UCSD-AML1 (cell line): ENCODE measurements around the gene SLC2A11.
"Not testable (repeated sequence)": the region's sequence is repeated elsewhere in the genome, so short reads cannot be mapped to it uniquely, and the experiment has no call there.

Experiments used
- DNase-seq: peaks from one replicate; lab custom pipeline; 2025; ENCODE audit not compliant: unreplicated experiment; lab: John Stamatoyannopoulos, UW

Gene SLC2A11

GRCh38 chr22:23845265-23846080 is 12.2 kb upstream of the SLC2A11 start:
- no peak for DNase-seq

- no peak for DNase-seq
These were observed 11.6 kb upstream of the SLC2A11 start for GRCh38 chr22:23846081-23846469.

GRCh38 chr22:23847310-23847920 is 10.3 kb upstream of the SLC2A11 start:
- DNase-seq: no peak

DNA sequence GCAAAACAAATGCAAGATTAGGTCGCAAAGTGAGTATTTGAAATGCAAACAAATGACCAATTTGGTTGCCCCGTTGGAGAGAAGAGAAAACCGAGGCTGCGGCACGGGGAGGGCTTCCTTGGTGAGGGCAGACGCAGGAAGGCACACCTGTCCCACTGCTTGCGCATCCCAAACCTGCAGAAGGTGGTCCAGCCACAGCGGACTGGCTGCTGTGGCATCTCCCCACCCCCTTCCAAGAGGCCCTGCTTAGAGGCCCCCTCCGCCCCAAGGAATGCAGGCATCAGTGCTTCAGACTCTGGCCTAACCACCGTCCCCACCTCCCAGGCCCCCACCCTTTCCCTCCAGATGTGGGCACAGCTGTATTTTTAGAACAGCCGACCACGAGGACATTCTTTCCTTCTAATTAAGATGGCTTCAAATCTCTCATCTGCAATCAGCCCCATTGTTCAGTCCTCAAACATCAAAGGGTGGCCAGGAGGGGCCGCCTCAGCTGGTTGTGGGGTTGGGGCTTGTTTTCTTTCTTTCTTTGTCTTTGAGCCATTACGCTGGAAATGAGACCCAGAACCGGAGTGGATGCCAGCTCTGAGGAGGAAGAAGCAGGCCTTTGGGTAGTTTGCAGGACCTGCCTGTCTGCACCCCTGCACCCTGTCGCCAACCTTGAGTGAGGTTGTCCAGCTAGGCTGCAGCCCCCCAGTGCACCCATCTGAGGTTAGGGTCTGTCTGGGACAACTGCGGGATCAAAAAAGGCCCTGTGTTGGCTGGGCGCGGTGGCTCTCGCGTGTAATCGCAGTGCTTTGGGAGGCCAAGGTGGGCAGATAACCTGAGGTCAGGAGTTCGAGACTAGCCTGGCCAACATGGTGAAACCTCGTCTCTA is 9.4 kb upstream of the SLC2A11 start:
- DNase-seq: no peak

DNA sequence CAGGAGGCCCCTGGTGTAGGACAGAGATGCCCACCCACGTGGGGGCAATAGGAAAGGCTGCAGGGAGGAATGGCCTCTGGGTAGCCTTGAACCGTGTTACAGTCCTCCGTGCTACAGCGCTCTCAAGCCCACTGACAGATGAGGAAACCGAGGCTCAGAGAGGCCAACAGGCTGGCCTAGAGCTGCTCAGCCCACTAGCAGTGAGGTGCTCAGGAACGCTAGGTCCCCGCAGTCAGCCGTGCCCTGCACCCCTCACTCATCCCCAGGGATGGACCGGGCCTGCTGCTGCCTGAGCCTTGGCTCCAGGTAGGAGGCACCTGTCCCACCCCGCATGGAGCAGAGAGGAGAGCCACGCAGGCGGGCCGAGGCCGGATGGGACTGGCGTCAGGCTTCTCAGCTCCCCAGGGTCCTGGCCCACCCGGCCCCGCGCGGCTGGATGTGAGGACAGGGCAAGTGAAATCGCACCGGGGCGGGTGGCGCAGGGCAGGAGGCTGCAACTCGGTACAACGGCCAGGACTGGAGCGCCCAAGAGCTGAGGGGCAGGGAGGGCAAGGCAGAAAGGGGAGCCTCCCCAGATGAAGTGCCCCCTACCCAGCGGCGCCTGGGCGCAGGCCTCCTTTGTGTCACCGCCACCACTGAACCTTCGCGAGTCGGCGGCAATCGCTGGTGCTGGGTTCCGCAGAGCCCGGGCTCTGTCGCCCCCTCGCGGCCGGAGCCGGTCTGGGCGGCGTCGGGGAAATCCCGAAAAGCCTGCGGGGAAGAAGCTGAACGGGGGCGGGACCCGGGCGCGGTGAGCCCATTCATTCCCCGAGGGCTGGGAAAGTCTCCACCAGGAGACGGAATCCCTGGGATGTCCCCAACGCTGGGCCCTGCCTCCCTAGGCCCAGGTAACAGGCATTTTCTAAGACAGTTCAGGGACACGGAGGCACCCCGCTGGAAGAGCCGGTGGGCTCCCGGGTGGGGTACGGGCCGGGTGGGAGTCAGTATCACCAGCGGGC is 8.4 kb upstream of the SLC2A11 start:
- peak; percentile 83 for DNase-seq

GRCh38 chr22:23850136-23850611 is 7.5 kb upstream of the SLC2A11 start:
- DNase-seq: no peak

DNA sequence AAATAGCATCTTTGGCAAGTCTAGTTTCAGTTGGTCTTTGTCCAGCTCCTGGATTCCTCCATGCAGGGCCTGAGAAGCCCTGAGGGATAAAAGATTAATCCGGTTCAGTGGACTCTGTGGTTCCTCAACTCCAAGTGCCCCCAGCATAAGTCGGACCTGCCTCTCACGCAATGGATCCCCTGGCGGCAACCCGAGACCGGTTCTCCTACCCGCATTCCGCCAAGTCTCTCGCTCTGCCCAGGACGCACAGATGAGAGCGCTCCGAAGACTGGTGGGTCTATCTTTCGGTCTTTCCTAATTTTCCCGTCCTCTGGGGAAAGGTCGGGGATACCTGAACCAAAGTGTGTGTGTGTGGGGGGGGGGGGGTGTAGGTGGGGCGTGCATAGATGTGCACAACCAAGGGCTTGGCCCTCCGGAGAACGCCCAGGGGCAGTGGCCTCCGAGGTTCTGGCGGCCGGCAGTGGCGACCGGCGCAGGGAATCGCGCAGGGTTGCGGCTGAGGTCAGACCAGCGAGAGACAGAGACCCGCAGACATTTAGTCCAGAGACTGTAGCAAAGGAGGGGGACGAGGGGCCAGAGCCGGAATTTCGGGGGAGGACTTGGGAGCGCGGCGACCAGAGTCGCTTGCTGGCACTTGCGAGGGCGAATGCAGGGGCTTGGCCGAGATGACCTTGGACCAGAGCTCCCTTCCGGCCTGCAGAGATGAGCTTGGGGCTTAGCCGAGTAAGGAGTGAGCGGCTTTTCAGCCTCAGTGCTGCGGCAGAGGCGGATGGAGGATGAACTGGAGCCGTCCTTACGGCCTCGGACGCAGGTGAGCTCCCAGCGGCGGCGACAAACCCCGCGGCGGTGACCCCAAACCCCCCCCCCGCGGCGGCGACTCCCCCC is 712 bp upstream of the SLC2A11 start:
- no peak for DNase-seq

- no peak for DNase-seq
These were observed 775 bp downstream of the SLC2A11 start for GRCh38 chr22:23858484-23858815.

GRCh38 chr22:23859201-23859600 is 1.5 kb downstream of the SLC2A11 start:
- DNase-seq: no peak

GRCh38 chr22:23860187-23860586 is 2.5 kb downstream of the SLC2A11 start:
- DNase-seq: not testable (repeated sequence)

GRCh38 chr22:23862103-23862502 is 4.4 kb downstream of the SLC2A11 start:
- peak; percentile 55 for DNase-seq

- not testable (repeated sequence) for DNase-seq
These were observed 7.0 kb downstream of the SLC2A11 start for GRCh38 chr22:23864499-23865154.

DNA sequence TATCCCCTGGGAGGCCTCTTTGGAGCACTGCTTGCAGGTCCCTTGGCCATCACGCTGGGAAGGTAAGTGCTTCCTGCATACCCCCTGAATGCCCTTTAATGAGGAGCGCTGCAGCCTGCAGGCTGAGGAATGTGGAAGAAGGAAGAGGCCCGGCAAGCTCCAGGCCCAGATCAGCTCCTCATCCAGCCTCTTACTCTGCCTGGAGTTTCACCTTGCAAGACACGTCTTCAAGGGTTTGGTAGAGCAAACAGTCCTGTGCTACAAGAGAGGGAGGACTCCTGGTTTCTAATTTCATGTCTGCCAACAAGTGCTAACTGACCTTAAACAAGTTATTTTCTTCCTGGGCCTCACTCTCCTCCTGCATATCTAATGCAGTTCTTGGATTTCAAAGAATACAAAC is 10.9 kb downstream of the SLC2A11 start:
- DNase-seq: no peak

DNA sequence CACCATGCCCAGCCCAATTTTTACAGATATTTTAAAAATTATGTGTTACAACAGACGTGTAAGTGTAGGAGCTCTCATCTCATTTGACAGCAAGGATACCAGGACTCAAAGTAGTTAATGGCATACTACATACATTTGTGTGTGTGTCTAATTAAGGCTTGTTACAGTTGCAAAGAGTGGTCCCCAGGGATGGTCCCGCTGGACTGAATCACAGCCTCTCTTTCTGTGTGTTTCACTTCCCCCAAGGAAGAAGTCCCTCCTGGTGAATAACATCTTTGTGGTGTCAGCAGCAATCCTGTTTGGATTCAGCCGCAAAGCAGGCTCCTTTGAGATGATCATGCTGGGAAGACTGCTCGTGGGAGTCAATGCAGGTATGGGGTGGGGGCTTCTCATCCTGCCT is 17.2 kb downstream of the SLC2A11 start:
- no peak for DNase-seq

DNA sequence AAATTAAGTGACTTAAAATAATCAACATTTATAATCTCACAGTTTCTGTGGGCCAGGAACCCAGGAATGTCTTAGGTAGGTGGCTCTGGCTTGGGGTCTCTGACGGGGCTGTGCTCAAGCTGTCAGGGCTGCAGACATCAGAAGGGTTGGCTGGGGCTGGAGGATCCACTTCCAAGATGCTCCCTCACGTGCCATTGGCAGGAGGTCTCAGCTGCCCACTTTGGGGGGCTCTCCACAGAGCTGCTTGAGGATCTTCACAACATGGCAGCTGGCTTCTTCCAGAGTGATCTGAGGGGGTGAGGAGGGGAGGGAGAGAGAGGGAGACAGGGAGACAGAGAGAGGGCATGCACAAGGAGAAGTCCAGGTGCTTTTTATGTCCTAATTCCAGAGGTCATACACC is 18.1 kb downstream of the SLC2A11 start:
- DNase-seq: no peak

DNA sequence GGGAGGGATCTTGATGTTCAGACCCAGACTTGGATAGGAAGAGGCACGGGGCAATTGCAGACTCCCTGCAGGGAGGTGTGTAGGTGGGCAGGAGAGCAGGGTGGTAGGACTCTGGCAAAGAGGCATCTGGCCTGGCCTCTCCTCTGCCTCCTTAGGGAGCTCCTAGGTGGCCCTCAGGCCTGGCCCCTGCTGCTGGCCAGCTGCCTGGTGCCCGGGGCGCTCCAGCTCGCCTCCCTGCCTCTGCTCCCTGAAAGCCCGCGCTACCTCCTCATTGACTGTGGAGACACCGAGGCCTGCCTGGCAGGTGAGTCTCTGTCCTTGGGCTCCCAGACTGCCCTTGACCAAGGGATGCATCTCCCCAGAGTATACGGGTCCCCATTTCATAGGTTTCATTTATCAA is 19.9 kb downstream of the SLC2A11 start:
- no peak for DNase-seq

GRCh38 chr22:23878219-23878618 is 20.5 kb downstream of the SLC2A11 start:
- no peak for DNase-seq

DNA sequence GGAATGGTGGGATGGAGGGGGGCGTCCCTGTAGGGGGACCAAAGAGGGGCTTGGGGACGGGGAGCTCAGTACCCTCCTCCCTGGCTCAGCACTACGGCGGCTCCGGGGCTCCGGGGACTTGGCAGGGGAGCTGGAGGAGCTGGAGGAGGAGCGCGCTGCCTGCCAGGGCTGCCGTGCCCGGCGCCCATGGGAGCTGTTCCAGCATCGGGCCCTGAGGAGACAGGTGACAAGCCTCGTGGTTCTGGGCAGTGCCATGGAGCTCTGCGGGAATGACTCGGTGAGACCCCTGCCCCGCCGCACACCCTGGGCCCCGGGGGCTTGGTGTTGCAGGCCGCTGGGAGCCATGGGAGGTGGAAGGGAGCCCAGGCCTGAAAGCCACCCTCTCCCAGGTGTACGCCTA is 24.7 kb downstream of the SLC2A11 start:
- no peak for DNase-seq

DNA sequence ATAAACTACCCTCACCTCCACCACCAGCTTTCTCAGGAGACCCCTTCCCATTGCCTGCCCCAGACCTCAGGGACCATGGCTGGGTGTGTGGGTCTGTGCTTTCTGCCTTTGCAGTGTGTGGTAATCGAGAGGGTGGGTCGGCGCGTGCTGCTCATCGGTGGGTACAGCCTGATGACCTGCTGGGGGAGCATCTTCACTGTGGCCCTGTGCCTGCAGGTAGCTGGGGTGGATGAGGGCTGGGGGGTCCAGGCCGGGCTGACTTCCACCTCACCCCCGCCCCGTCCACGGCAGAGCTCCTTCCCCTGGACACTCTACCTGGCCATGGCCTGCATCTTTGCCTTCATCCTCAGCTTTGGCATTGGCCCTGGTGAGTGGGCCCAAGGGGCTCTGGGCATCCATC is 26.0 kb downstream of the SLC2A11 start:
- no peak for DNase-seq
